HG02610 (cell line): Measurements from ENCODE around the gene CAPRIN1.
"Not testable (repeated sequence)": the region's sequence is repeated elsewhere in the genome, so short reads cannot be mapped to it uniquely, and the experiment has no call there.

ENCODE experiments used
- ATAC-seq: cut with Tn5 transposase; IDR thresholded peaks from one replicate; pipeline ENCODE4 v1.9.1; 2021; ENCODE audit warnings: mild to moderate bottlenecking, moderate library complexity; ENCODE audit not compliant: unreplicated experiment

Gene CAPRIN1

DNA sequence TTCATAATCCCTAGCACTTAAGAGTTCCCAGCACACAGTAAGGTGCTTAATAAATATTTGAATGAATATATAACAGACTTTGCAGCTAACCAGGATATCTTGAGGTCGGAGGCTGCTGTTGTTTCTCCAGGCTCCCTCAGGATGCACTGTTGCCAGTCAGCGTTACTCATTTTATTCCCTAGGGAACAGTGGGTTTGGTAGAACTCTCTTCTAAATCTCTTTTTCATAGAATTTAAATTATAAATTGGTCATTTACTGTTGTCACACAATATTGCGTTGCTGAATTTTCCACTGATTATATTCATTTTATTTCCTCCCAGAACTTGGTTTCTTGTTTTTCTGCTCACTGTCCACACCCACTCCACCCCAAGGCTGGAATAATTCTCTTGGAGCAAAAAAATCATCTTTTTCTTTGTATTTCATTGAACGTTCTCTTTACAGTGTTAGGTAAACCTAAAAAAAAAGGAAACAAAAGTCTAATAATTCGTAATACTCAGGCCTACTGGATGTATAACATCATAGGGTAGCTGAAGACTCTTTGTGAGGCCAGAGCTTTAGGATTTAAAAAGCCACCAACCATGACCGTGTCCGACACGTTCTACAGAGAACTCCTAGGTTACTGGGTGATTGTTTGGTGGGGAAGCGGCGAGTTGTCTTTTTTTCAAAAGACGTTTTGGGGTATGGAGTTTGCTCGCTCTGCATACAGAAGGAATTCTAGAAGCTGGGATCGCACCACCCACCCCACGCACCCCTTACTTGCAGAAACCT is 766 bp upstream of the CAPRIN1 start:
- ATAC-seq: no peak

DNA sequence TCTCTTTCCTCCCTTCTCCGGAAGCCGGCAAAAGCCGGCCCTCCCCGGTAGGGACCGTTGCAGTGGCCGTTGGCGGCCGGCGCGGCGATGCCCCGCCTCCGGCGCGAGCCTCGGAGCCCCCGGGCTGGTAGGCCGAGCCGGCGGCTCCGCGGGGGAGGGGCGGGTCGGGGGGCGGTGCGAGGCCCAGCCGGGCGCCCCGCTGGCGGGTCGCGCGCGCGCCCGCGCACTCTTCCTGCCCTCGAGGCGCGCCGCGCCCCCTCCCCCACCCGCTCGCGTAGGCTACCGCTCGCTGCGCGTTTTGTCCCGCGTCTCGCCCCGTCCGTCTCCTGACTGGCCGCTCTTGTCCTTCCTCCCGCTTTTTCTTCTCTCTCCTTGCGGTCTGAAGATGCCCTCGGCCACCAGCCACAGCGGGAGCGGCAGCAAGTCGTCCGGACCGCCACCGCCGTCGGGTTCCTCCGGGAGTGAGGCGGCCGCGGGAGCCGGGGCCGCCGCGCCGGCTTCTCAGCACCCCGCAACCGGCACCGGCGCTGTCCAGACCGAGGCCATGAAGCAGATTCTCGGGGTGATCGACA is 591 bp downstream of the CAPRIN1 start:
- ATAC-seq: peak; percentile 57

DNA sequence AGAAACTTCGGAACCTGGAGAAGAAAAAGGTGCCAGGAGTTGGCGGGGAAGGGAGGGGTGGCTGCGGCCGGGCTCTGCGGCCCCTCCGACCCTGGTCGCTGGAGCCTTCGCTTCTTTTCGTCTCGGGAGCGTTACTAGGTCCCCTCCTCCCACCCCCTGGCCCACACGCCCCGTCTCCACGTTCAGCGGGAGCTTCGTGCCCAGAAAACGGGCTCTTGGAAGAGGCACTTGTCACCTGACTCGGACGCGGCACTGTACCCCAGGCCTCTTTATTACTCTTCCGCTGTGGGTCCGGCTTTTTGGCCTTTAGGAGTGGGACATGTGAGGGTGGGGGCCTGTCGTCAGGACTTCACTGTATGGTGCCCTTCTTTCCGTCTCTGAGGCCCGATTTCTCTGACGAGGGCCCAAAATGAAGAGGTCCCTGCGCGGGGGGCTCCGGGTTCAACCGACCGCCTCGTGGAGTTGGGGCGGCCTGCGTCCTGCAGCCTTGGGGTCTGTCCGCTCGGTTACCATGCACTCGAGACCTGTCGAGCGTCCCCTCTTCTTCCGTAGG is 1.2 kb downstream of the CAPRIN1 start:
- ATAC-seq: no peak

DNA sequence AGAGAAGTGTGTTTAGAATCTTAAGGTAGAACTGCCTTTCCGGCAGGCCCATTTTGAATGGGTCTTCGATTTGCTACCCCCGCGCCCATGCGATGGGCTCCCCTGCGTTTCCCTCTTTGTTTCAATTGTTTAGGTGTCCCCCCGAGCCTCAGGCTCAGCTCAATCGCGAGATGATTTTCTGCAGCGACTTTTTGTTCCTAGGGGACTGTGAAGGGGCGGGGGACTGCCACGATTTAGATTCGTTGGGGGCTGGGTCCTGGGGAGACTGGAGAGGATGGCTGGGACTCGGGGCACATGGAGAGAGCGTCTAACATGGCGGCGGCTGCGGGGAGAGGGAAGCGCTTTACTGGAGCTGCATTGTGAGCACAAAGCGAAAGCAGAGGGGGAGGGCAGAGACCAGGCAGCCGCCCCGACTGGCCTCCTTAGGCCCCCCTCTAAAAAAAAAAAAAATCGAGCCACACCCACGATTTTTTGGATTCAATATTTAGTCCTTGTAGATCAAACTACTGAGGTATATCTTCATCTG is 1.7 kb downstream of the CAPRIN1 start:
- peak; percentile 46 for ATAC-seq

DNA sequence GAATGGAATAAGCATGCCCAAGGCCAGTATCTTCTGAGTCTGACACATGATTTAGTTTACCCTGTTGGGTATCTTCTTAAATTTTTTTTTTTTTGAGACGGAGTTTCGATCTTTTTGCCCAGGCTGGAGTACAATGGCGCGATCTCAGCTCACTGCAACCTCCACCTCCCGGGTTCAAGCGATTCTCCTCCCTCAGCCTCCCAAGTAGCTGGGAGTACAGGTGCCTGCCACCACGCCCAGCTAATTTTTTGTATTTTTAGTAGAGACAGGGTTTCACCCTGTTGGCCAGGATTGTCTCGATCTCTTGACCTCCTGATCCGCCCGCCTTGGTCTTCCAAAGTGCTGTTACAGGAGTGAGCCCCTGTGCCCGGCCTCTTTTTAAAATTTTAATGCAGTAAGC is 2.8 kb downstream of the CAPRIN1 start:
- ATAC-seq: not testable (repeated sequence)

DNA sequence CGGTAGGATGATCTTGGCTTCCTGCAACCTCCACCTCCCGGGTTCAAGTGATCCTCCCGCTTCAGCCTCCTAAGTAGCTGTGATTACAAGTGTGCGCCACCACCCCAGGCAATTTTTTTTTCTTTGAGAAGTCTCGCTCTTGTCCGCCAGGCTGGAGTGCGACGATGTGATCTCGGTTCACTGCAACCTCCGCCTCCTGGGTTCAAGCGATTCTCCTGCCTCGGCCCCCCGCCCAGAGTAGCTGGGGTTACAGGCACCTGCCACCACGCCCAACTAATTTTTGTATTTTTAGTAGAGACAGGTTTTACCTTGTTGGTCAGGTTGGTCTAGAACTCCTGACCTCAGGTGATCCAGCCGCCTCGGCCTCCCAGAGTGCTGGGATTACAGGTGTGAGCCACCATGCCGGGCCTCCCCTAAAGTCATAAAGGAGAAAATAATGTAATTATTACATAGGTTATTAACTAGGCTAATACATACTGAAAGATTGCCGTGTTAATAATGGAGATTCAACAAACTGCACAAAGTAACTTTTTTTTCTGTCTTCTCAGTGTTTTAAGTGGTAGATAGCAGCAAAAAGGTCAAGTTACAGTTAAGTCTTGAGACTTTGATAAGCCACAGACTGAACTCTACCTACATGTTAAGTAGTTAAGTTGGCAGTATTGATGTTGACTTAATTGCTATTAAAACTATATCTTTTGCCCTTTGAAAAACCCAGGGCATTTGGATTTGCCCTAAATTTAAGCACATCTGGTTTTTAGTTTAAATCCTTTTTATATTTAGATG is 3.9 kb downstream of the CAPRIN1 start:
- no peak for ATAC-seq

DNA sequence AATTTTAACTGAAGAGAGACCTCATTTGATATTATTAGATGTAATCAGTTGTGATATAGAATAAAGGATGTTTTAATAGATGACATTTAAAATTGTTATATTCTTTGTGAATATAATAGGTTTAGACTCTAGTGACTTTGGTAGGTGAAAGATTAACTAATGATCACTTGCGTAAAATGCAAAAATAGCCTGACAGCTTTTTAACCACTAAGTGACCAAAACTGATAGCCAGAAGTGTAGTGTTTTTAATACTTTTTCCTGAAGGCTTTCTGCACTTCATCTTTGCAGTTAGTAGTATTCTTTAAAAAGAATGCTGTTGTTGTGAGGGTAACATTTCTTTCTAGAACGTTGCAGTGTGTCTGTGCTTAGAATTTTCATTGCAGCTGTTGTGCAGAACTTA is 5.1 kb downstream of the CAPRIN1 start:
- ATAC-seq: no peak

DNA sequence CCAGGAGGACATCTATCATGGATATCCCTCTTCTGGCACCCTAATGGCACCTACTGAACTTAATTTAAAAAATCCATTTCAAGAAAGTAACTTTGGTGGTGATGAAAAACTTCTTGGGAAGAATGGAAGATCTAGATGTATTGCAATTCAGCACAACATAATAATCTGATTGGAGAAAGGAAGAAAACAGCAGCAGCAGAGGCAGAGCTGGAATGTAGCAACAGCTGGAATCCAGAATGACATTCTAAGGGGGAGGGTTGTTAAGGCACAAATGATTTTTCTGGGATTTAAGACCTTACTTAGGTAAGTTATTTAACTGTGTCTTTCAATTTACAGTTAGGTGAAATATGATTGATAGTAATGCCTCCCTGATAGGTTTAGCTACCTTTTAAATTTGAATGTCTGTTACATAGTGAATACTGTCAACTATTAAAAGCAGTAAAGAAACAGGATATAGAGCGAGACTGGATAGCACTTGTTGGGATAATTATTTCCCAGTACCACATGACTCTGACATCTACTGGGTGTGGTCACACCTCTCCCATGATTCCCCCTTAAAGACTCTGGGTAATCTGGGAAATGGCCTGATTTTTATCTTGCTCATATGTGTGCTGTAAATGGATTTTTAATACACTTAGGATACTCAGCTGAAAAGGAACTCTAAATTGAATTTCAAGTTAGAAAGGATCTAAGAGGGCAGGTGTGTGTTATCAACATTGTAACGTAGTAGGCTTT is 11.7 kb downstream of the CAPRIN1 start:
- no peak for ATAC-seq

DNA sequence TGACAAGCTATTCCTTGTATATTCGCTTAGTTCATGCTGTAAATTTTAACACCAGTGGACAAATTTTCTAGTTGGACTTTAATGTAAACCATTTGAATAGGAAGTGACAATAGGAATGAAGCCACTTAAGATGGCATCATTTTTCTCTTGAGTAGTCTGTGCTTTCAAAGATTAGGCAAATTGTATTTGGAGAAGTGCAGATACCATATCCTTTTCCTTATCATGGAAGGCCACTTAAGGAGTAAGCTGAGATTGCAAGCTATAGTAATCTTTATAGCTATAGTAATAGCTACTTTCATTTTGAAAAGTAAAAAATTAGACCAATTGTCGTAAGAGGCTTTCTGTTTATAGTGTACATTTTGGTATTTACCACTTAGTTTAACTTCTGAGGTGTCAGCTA is 12.8 kb downstream of the CAPRIN1 start:
- no peak for ATAC-seq

DNA sequence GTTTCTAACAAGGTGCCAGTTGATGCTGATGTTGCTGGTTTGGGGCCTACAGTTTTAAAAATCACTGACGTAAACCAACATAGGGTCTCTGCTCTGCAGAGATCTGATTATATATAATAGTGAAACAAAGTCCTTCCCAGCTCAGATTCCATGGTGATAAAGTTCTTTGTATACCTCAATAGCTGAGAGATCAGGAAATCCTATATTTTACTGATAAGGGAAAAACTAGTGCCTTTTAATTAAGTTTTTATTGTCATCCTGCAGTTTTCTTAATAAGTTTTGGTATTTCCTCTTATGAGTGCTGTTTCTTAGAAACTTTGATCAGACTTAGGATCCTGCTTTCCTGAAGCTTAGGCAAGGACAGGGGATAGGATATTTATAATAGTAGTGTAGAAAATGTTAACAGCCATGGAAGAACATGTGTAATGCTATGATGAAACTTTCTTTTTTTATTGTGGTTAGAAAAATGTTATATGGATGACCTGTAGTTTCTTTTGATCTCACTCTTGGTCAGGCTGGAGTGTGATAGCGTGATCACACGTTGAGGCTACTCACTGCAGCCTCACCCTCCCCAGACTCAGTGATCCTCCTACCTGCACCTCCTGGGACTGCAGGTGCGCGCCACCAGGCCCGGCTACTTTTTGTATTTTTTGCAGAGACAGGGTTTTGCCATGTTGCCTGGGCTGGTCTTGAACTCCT is 14.1 kb downstream of the CAPRIN1 start:
- no peak for ATAC-seq

DNA sequence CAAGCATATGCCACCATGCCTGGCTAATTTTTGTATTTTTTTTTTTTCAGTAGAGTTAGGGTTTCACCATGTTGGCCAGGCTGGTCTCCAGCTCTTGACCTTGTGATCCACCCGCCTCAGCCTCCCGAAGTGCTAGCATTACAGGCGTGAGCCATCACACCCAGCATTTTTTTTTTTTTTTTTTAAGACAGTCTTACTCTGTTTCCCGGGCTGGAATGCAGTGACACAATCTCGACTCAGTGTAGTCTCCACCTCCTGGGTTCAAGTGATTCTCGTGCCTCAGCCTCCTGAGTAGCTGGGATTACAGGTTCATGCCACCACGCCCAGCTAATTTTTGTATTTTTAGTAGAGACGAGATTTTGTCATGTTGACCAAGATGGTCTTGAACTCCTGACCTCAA is 15.2 kb downstream of the CAPRIN1 start:
- not testable (repeated sequence) for ATAC-seq

DNA sequence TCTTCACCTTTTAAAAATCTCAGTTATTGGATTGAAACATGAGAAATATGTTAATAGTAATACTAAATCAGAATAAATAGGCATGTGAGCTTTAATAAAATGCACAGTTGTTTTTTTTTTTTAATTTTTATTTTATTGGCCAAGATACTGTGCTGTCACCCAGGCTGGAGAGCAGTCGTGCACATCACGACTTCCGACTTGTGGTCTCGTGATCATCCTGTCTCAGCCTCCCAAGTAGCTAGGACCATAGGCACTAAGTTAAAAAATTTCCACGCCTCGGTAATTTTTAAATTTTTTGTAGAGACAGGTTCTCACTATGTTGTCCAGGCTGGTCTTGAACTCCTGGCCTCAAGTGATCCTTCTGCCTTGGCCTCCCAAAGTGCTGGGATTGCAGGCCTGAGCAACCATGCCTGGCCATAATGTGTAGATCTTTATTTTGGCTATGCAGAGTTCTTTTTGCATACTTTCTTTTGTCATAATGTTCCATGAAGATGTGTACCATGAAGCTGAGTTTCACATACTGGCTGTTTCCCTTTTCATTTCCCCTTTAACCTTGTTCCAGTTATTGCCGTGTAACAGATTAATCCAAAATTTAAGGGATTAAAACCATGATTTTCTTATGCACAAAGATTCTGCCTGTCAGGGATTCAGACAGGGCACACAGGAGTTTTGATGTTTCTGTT is 16.0 kb downstream of the CAPRIN1 start:
- ATAC-seq: no peak

DNA sequence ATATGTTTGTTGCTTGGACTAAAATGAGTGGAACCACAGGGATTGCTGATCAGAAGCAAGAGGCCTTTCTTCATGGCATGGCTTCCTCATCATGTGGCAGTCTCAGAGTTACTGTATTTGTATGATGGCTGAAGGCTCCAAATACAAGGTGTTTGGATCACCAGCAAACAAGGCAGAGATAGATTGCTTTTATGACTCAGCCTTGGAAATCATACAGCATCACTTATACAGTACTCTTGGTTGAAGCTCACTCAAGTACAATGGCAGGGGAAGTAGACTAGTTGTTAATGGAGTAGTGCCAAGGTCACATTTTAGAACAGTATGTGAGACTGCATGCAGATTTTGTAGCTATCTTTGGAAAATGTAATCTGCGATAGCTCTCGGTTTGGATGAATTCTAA is 16.6 kb downstream of the CAPRIN1 start:
- no peak for ATAC-seq

DNA sequence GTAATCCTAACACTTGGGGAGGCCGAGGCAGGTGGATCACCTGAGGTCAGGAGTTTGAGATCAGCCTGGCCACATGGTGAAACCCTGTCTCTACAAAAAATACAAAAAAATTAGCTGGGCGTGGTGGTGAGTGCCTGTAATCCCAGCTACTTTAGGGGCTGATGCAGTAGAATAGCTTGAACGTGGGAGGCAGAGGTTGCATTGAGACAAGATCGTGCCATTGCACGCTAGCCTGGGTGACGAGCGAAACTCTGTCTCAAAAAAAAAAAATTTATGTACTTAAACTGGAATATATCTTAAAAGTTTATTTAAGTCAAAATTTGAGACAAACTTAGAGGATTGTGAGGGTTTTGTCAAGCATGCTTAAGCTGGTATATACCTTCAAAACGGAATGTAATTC is 19.8 kb downstream of the CAPRIN1 start:
- not testable (repeated sequence) for ATAC-seq

DNA sequence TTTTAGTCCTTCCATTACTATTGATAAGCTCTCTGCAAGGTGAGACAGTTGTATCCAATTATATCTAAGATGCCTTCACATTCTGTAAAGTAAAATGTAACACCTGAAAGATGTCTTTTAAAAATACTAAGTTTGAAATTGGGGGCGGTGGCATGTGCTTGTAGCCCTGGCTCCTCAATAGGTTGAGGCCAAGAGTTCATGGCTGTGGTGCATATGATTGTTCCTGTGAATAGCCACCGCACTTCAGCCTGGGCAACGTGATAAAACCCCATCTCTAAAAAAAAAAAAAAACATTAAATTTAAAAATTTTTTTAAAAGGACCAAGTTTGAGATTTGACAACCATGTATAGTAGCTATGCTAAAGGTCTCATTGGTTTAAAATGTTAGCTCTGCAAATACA is 20.5 kb downstream of the CAPRIN1 start:
- no peak for ATAC-seq

DNA sequence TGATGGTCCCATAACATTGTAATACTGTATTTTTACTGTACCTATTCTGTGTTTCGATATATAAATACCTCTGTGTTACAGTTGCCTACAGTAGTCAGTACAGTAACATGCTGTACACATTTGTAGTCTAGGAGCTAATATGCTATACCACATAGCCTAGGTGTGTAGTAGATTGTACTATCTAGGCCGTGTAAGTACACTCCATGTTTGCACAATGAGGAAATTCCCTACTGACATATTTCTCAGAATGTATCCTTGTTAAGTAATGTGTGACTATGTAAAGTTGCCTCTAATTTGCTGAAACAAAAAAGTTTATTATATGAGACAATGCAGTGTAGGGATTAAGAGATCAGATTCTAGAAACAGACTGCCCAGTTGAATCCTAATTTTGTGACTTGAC is 21.3 kb downstream of the CAPRIN1 start:
- ATAC-seq: no peak

DNA sequence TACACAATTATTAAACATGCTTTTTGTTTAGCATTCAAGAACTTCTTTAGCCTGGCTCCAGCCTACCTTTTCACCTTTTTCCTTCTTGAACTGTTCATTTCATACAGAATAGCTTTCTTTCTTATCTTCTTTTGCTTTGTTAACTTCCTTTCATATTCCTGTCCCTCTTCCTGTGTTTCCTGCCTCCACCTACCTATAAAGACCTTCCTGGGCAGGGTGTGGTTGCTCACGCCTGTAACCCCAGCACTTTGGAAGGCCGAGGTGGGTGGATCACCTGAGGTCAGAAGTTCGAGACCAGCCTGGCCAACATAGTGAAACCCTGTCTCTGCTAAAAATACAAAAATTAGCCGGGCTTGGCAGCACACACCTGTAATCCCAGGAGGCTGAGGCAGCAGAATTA is 22.9 kb downstream of the CAPRIN1 start:
- ATAC-seq: no peak

DNA sequence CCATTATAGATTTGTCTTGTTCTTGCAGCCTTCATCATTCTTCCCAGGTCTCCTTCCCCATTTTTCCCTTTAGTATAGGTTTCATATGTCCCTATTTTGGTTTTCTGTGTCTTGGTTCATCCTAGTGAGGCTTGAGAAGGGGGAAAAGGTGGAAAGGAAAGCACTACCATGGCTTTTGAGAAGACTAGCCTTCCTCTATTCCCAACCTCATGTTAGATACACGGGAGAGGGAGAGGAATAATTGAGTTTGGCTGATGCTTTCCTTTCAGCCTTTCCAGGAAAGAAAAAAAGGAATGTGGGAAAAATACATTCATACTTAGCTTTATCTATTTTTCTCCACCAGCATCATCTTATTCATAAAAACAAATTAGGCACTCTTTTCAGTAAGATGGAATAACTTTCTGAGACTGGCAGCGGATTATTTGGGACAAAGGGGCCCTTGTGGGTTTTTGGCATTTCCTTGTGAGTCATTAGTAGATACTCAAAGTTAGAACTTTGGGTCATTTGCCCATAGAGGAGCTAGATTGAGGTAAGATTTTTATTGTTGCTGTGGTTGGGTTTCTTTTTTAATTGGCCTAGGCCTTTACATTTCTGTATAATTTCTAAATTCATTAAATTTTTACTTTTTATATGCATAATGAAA is 23.8 kb downstream of the CAPRIN1 start:
- ATAC-seq: no peak

DNA sequence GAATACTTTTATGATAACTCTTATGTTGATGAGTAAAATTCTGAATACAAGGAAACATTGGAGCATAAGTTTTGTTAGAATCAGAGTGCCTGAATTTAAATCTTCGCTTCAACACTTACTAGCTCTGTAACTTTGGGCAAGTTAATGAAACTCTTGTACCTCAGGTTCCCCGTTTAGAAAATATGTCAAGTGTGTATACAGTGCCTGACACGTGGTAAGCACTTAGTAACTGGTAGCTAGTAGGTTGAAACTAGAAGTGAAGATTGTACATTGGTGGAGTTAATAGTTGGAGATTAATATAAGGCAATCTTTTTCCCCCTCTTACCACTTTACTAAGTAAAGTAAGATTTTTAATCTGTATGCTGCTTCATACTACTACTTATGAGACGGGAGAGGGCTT is 29.1 kb downstream of the CAPRIN1 start:
- no peak for ATAC-seq
